Inflammatory macrophage treated with lipopolysaccharide for 1 hour (primary cell): Measurements from ENCODE around the gene ADAM30.

Experiments used
- DNase-seq, 2 donors: peaks; one replicate each; pipeline ENCODE4 v3.0.0-alpha.2; 2020 to 2022

Gene ADAM30

GRCh38 chr1:119896303-119896702 lies at the start of gene ADAM30:
ADAM30 (minus strand) TSS chr1:119896515; CDS start chr1:119896336, 179 bp downstream.
- DNase-seq = no peak

GRCh38 chr1:119943216-119943615 lies 46.9 kb upstream of the ADAM30 start:
- DNase-seq = no peak

- no peak for DNase-seq
These were observed 45.1 kb upstream of the ADAM30 start for GRCh38 chr1:119941392-119941791.

GRCh38 chr1:119940697-119941096 lies 44.4 kb upstream of the ADAM30 start:
- no peak for DNase-seq

- no peak for DNase-seq
These were observed 40.9 kb upstream of the ADAM30 start for GRCh38 chr1:119937198-119937597.

- DNase-seq = no peak
These were observed 39.6 kb upstream of the ADAM30 start for GRCh38 chr1:119935915-119936314.

GRCh38 chr1:119935373-119935772 lies 39.1 kb upstream of the ADAM30 start:
- no peak for DNase-seq

GRCh38 chr1:119933397-119933796 lies 37.1 kb upstream of the ADAM30 start:
- DNase-seq = no peak

GRCh38 chr1:119929643-119930315 lies 33.5 kb upstream of the ADAM30 start:
- DNase-seq = no peak

- no peak for DNase-seq
These were observed 30.2 kb upstream of the ADAM30 start for GRCh38 chr1:119926553-119926952.

- no peak for DNase-seq
These were observed 28.9 kb upstream of the ADAM30 start for GRCh38 chr1:119924948-119925898.

GRCh38 chr1:119920104-119920968 lies 24.0 kb upstream of the ADAM30 start:
- DNase-seq = no peak

- no peak for DNase-seq
These were observed 22.9 kb upstream of the ADAM30 start for GRCh38 chr1:119919241-119919640.

GRCh38 chr1:119918301-119918700 lies 22.0 kb upstream of the ADAM30 start:
- DNase-seq = no peak

- no peak for DNase-seq
These were observed 21.2 kb upstream of the ADAM30 start for GRCh38 chr1:119917304-119918055.

GRCh38 chr1:119915517-119915916 lies 19.2 kb upstream of the ADAM30 start:
- no peak for DNase-seq

GRCh38 chr1:119914071-119914470 lies 17.8 kb upstream of the ADAM30 start:
- DNase-seq = no peak

GRCh38 chr1:119912963-119913362 lies 16.6 kb upstream of the ADAM30 start:
- DNase-seq = no peak

- no peak for DNase-seq
These were observed 15.5 kb upstream of the ADAM30 start for GRCh38 chr1:119911775-119912174.

- no peak for DNase-seq
These were observed 14.3 kb upstream of the ADAM30 start for GRCh38 chr1:119910618-119911017.

- DNase-seq = no peak
These were observed 13.7 kb upstream of the ADAM30 start for GRCh38 chr1:119909890-119910596.

GRCh38 chr1:119908661-119909060 lies 12.3 kb upstream of the ADAM30 start:
- DNase-seq = no peak
